Heart left ventricle (tissue), 16 donors: ENCODE results near the gene COBL. TPM values are rescaled to one million over a fixed set of nuclear protein-coding genes. Genes with fewer than 3 reads are reported as not detected.

Experiments
- ATAC-seq, 4 donors: fragments of 200-7000 bp; cut with Tn5 transposase; one replicate each; pipeline ENCODE4 v1.9.1; 2020 to 2022; ENCODE audit warnings: moderate library complexity in 4 of 4, mild to moderate bottlenecking in 3 of 4, moderate number of reproducible peaks in 1 of 4
- DNase-seq, 5 donors: peaks; one replicate each; pipeline ENCODE4 v3.0.0-alpha.2; 2020
- H3K27ac ChIP-seq, 12 donors: fragments of 200-600 bp; sonication (generic) in 4 of 12; one replicate each; pipeline versions ENCODE4 v1.5.0 to v1.8.0; 2016 to 2022; ENCODE audit warnings: mild to moderate bottlenecking in 2 of 12
- H3K27me3 ChIP-seq, 9 donors: fragments of 200-600 bp; sonication (generic) in 2 of 9; one replicate each; pipeline versions ENCODE4 v1.5.1 to v1.8.0; 2016 to 2022; ENCODE audit warnings: mild to moderate bottlenecking in 3 of 9
- H3K36me3 ChIP-seq, 9 donors: fragments of 200-600 bp; sonication (generic) in 2 of 9; one replicate each; pipeline versions ENCODE4 v1.5.0 to v1.8.0; 2018 to 2022; ENCODE audit warnings: mild to moderate bottlenecking in 2 of 9
- H3K4me1 ChIP-seq, 12 donors: fragments of 200-600 bp; sonication (generic) in 4 of 12; one replicate each; pipeline versions ENCODE4 v1.5.0 to v1.8.0; 2016 to 2022; ENCODE audit warnings: mild to moderate bottlenecking in 3 of 12
- H3K4me3 ChIP-seq, 12 donors: fragments of 200-600 bp; sonication (generic) in 4 of 12; one replicate each; pipeline versions ENCODE4 v1.5.0 to v1.8.0; 2017 to 2022; ENCODE audit warnings: mild to moderate bottlenecking in 9 of 12, moderate library complexity in 4 of 12
- H3K9me3 ChIP-seq, 12 donors: fragments of 200-600 bp; sonication (generic) in 4 of 12; one replicate each; pipeline versions ENCODE4 v1.5.0 to v1.8.0; 2016 to 2022; ENCODE audit warnings: mild to moderate bottlenecking in 1 of 12
- POLR2A ChIP-seq, 2 donors: fragments of 450-650 bp; IDR thresholded peaks; one replicate each; pipeline ENCODE4 v1.6.1; 2017; ENCODE audit warnings: antibody characterized with exemption in 2 of 2, mild to moderate bottlenecking in 2 of 2, moderate library complexity in 2 of 2
- WGBS, 4 donors: extraction: QIAGEN DNeasy Blood & Tissue Kit in 2 of 4; methylation state at CpG; one replicate each; pipeline versions ENCODE4 v1.1.5 to v1.1.7; 2013 to 2018; 5-methylcytosine and 5-hydroxymethylcytosine counted together
- intact Hi-C, 10 donors: fragments of 100-400 bp; cut with DNase I; formaldehyde crosslinking; loops; one replicate each; pipeline versions ENCODE4 v1.11.1 to v1.14.2; 2022
- polyA plus RNA-seq, 2 donors: library from polyadenylated mRNA; stranded (reverse); fragments of 200-250 nt; gene quantifications; one replicate each; pipeline ENCODE4 v1.2.3, GENCODE V29; 2013
- total RNA-seq, 9 donors: library from RNA; depleted of rRNA in 2 of 9; stranded (reverse); fragments of >200 nt in 2 of 9; fragmentation: NEBNext Ultra II Directional in 3 of 9; extraction: Animal tissue kit (Norgen Biotek cat#: 25700) in 3 of 9; gene quantifications; one replicate each; pipeline versions ENCODE4 v1.1.0 to v1.2.4, GENCODE V29; 2016 to 2023
- TF ChIP-seq, protein P1 (sequence below), 12 donors: fragments of 200-600 bp; sonication (generic) in 4 of 12; IDR thresholded peaks; one replicate each; pipeline versions ENCODE4 v1.5.0 to v1.8.0; 2018 to 2022; ENCODE audit warnings: antibody characterized with exemption in 12 of 12, mild to moderate bottlenecking in 5 of 12
- donor health status: ischemic (EF 13 %, LVEDD 7.1; RV severe dilation, severe dysfunction).
- donor health status: healthy with polysubstance abuse.
- donor health status: DM: no; HTN: yes; CAD: no.
- donor health status: DM: no; HTN: no; CAD: no.
- donor health status: ischemic (EF 25% LVEDD 6.9; RV normal size, moderate dysfunction).
- donor health status: ischemic (EF 25% LVEDD 5.7; RV mildly dilated, moderate dysfunction).
- donor health status: healthy.
- donor health status: DM: yes; HTN: yes; CAD: no.
- donor health status: ischemic (EF 35%, LVEDD 5.7; RV mildly dilated, moderate dysfunction).
- donor health status: nonischemic (EF 11% LVEDD 7.7; RV severe dilation, severe dysfunction).
- donor health status: DM: yes; HTN: yes; CAD: no.
- donor health status: PGD.
- donor health status: ischemic (EF 29% LVEDD 5.4; RV normal size, mild dysfunction).
- donor health status: nonischemic (EF 23%, LVEDD 6.1; RV moderate dilation, normal function).

Gene COBL
- total and polyA plus RNA-seq, 11 donors: 25.9 to 123 (median 80.4) TPM

DNA sequence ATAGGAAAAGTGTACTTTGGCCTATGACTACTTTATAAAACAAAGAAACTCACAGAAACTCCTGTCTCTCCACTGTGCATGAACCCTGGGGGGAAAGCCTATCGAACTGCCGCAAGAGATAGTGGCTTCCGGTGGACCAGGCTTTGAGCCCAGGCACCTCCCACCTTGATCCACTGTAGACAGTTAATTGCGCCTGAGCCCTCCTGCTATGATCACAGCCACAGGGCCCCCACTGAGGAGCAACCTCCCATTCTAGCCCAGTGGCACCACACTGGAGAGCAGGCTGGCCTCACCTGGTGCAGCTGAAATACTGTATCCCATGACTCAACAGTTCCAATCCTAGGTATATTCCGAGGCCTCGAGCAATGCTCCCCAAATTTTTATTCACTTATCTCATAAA lies 98.8 kb downstream of the COBL start:
- intact Hi-C loops: no loop called here
- DNase-seq (no peak), ATAC-seq (no peak)
- Histone ChIP-seq H3K4me3 (no peak overlapping the region), H3K36me3 (no peaks in the 10 kb centered on the region), H3K4me1 (no peaks in the 10 kb centered on the region), H3K27ac (no peak overlapping the region), H3K27me3 (no peaks in the 10 kb centered on the region), H3K9me3 (no peaks in the 10 kb centered on the region)
- TF ChIP-seq POLR2A (IDR thresholded peaks at IDR 0.05): no peak
- TF ChIP-seq, protein P1, sequence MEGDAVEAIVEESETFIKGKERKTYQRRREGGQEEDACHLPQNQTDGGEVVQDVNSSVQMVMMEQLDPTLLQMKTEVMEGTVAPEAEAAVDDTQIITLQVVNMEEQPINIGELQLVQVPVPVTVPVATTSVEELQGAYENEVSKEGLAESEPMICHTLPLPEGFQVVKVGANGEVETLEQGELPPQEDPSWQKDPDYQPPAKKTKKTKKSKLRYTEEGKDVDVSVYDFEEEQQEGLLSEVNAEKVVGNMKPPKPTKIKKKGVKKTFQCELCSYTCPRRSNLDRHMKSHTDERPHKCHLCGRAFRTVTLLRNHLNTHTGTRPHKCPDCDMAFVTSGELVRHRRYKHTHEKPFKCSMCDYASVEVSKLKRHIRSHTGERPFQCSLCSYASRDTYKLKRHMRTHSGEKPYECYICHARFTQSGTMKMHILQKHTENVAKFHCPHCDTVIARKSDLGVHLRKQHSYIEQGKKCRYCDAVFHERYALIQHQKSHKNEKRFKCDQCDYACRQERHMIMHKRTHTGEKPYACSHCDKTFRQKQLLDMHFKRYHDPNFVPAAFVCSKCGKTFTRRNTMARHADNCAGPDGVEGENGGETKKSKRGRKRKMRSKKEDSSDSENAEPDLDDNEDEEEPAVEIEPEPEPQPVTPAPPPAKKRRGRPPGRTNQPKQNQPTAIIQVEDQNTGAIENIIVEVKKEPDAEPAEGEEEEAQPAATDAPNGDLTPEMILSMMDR (IDR thresholded peaks at IDR 0.05): no peak
- 63 to 75% (median 72%) methylated on average over 6 of the region's 6 CpGs for WGBS, 4 donors

DNA sequence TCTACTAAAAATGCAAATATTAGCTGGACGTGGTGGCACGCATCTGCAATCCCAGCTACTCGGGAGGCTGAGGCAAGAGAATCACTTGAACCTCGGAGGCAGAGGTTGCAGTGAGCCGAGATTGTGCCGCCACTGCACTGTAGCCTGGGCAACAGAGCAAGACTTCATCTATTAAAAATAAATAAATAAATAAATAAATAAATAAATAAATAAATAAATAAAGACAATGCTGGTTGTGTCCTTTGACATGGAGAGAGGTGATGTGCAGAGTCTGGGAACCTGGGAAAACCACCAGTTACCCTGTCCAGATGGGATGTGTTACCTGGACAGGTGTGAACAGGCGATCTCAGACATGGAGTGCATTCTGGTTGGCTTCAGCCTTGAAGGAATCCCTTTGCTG lies 102.5 kb downstream of the COBL start:
- TF ChIP-seq, protein P1 (IDR thresholded peaks at IDR 0.05): no peak
- no peak for TF ChIP-seq POLR2A (IDR thresholded peaks at IDR 0.05)
- peaks cover 0 to 3% (median 0%) of the 10 kb centered on the region in 12 donors for H3K4me1 ChIP-seq
- H3K27me3 ChIP-seq: no peaks in the 10 kb centered on the region
- no peaks in the 10 kb centered on the region for H3K36me3 ChIP-seq
- no peak for DNase-seq
- ATAC-seq: no peak
- 94 to 98% (median 95%) methylated on average over 7 of the region's 7 CpGs for WGBS, 4 donors
- no peak overlapping the region for H3K27ac ChIP-seq
- intact Hi-C loops: no loop called here
- no peaks in the 10 kb centered on the region for H3K9me3 ChIP-seq
- H3K4me3 ChIP-seq: no peak overlapping the region

DNA sequence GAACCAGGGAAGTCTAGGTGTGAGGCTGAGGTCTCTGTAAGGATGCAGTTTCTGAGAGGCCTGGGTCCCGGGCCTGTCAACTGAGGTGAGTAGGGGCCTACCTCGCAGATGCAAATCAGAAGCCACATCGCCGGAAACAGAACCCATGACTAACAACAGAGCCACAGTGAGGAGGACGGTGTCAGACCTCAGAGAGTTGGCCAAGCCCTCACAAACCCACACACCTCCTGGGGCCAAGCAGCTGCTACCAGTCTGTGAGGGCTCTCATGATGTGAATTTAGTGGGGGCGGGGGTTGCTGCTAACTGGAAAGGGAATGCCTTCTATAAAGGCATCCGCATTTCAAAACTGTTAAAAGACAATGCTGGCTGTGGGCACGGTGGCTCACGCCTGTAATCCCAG lies 103.0 kb downstream of the COBL start:
- no peak overlapping the region for H3K27ac ChIP-seq
- H3K4me1 ChIP-seq: peaks cover 0 to 5% (median 0%) of the 10 kb centered on the region in 12 donors
- intact Hi-C loops: no loop called here
- no peak for TF ChIP-seq POLR2A (IDR thresholded peaks at IDR 0.05)
- TF ChIP-seq, protein P1 (IDR thresholded peaks at IDR 0.05): no peak
- no peaks in the 10 kb centered on the region for H3K27me3 ChIP-seq
- no peak overlapping the region for H3K4me3 ChIP-seq
- ATAC-seq: no peak
- no peak for DNase-seq
- WGBS, 4 donors: 88 to 94% (median 91%) methylated on average over 8 to 9 of the region's 9 CpGs
- no peaks in the 10 kb centered on the region for H3K9me3 ChIP-seq
- no peaks in the 10 kb centered on the region for H3K36me3 ChIP-seq

DNA sequence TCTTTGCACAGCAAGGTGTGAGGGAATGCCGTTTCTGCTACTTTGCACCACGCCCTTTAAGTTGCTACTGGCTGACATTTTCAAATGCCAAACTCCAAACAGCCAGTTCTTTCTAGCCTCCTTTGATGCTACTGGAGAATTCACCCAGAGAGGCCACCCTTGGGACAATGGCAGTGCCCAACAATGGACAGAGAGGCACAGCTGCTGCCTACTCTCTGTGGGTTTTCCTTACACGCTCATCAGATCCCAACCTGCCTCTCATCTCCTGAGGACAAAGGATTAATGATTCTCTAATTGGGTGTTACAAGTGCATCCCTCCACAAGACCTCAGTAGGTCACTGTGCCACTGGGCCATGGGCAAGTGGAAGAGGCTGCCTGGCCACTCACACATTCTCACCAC lies 105.8 kb downstream of the COBL start:
- TF ChIP-seq, protein P1 (IDR thresholded peaks at IDR 0.05): no peak
- no peak for TF ChIP-seq POLR2A (IDR thresholded peaks at IDR 0.05)
- Histone ChIP-seq H3K4me3 (no peak overlapping the region), H3K27ac (no peak overlapping the region), H3K27me3 (no peaks in the 10 kb centered on the region), H3K4me1 (peaks cover 0 to 5% (median 0%) of the 10 kb centered on the region in 12 donors), H3K36me3 (no peaks in the 10 kb centered on the region), H3K9me3 (no peaks in the 10 kb centered on the region)
- DNase-seq: no peak
- ATAC-seq: no peak
- intact Hi-C loops: no loop called here
- 85 to 95% (median 86%) methylated on average over 3 of the region's 3 CpGs for WGBS, 4 donors
